ENCODE measurements around the gene CTXN1.

- TF ChIP-seq CTCF (IDR thresholded peaks at IDR 0.05) = no peak
- no peak for TF ChIP-seq PBX3 (IDR thresholded peaks at IDR 0.05)
- no peak for TF ChIP-seq FOXJ3 (CRISPR knock-in tag; IDR thresholded peaks at IDR 0.05)
- no peak for TF ChIP-seq SIN3A (IDR thresholded peaks at IDR 0.05; ENCODE audit: borderline replicate concordance, low read depth, low read length)
- TF ChIP-seq TAF1 (IDR thresholded peaks at IDR 0.05; ENCODE audit: borderline replicate concordance, low read depth, low read length) = no peak
Measured at GRCh38 chr19:7905859-7906258, 20.1 kb downstream of the CTXN1 start.

Measured in SK-N-SH (cell line).